HFF-Myc (cell line): ENCODE measurements around the gene TAF1B.
"Not testable (repeated sequence)": the region's sequence is repeated elsewhere in the genome, so short reads cannot be mapped to it uniquely, and the experiment has no call there.

Experiments used
- DNase-seq: peaks from one replicate; pipeline ENCODE4 v3.0.0-alpha.2; 2011; ENCODE audit warnings: low read depth; ENCODE audit errors: extremely low read depth
- H3K4me3 ChIP-seq: replicated peaks from 2 replicates; pipeline ENCODE4 v1.5.1; 2011; ENCODE audit warnings: low read depth, mild to moderate bottlenecking, control low read depth, low read length
- TF ChIP-seq, protein P1 (sequence below): IDR thresholded peaks from 2 replicates; pipeline ENCODE4 v1.5.1; 2012; ENCODE audit warnings: mild to moderate bottlenecking, low read depth, low read length, control low read depth; ENCODE audit errors: missing control alignments

TAF1B gene

DNA sequence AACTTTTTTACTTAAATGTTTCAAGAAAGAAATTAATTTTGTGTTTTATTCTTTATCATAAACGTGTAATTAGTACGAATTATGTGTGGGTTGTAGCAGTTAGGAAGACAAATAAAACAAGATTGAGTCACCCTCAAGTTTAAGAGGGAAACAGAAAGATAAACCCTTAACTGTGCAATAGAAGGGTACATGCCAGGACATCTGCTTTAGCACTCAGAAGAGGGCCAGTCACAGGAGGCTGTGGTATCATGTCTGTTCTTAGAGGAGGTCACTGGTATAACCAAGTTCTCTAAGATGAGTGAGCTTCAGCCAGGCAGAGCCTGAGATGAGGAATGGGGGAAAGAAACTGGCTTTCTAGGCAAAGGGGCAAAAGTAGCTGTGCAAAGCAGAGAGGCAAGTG, 65.8 kb downstream of the TAF1B start:
- no peak for DNase-seq
- no peak overlapping the region for H3K4me3 ChIP-seq

DNA sequence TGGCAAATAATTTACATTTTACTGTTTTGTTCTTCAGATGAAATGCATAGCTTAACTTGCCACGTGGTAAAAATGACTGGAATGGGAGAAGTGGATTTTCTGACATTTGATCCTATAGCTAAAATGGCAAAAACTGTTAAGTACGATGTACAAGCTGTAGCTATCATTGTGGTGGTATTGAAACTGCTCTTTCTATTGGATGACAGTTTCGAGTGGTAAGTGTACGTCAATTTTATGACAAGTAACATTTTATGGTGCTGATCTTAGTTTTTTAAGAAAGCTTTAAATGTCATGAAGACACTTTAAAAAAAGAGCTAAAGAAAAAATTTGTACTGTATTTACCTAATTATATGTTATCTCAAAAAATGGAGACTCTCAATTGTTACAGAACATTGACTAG, 67.4 kb downstream of the TAF1B start:
- TF ChIP-seq, protein P1, sequence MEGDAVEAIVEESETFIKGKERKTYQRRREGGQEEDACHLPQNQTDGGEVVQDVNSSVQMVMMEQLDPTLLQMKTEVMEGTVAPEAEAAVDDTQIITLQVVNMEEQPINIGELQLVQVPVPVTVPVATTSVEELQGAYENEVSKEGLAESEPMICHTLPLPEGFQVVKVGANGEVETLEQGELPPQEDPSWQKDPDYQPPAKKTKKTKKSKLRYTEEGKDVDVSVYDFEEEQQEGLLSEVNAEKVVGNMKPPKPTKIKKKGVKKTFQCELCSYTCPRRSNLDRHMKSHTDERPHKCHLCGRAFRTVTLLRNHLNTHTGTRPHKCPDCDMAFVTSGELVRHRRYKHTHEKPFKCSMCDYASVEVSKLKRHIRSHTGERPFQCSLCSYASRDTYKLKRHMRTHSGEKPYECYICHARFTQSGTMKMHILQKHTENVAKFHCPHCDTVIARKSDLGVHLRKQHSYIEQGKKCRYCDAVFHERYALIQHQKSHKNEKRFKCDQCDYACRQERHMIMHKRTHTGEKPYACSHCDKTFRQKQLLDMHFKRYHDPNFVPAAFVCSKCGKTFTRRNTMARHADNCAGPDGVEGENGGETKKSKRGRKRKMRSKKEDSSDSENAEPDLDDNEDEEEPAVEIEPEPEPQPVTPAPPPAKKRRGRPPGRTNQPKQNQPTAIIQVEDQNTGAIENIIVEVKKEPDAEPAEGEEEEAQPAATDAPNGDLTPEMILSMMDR = no peak
- DNase-seq = no peak
- no peak overlapping the region for H3K4me3 ChIP-seq

More for the DNA sequence above, 65.8 kb downstream of the TAF1B start:
- TF ChIP-seq, protein P1 = no peak

DNA sequence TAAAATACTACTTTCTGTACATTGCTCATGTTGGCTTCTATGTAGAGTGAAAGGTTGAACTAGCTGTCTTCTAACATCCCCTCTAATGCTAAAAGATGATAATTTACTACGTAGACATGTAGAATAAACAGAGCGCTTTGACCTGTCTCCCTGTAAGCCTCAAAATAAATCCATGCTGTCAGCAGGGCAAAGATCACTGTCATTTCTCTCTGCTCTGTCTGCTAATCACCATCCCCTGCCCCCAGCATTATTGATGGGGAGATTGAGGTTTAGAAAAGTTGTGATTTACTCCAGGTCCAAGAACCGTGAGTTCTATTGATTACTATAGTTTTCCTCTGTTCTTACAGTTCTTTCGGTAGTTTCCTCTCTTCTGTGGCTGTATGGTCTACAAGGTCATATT, 69.2 kb downstream of the TAF1B start:
- TF ChIP-seq, protein P1 = no peak
- no peak overlapping the region for H3K4me3 ChIP-seq
- no peak for DNase-seq

DNA sequence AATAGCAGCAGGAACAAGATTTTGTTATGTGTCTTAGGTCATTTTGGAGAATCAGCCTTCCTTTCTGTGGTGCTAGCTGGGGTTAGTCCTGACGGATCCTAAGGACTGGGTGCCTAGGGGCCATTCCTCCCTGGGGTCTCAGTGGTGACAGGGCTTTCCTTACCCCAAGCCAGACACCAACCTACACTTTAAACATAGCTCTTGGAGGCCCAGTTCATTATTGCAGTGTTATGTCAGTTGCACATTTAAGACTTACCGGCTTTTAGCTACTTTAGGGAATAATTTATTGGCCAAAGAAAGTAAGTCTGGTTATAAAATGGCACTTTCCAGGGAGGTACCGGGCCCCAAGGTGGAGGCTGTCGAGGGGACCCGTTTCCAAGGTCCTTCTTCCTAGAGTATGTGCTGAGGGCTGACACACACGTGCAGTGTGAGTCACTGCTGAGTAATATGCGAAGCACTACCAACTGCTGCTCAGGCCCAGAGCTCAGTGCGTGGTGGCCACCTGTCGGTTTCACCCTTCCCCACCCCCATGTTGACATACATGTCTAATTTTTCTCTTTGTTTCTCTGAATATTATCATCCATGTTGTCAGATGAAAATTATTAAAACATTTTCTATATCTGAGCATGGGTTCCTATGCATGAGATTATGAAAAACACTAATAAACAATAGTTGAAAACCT, 71.3 kb downstream of the TAF1B start:
- peak; percentile 79 for DNase-seq
- TF ChIP-seq, protein P1 = no peak
- no peak overlapping the region for H3K4me3 ChIP-seq

DNA sequence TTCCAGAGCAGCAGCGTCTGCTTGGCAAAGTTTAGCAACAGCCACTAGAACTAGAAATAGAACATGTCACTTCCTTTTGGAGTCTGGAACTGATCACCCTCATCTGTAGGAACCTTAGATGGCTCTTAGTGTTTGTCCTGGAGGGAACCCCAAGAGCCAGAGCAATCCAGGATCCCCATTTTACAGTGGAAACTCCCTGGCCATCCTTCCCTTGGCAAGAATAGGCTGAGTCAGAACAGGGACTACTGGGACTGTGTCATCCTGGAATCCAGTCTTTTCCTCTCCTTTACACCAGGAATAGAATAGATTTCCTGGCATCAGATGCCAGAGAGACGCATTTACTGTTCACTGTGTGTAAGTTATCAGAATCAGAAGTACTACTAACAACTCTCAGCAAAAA, 75.0 kb downstream of the TAF1B start:
- TF ChIP-seq, protein P1 = no peak
- no peak for DNase-seq

DNA sequence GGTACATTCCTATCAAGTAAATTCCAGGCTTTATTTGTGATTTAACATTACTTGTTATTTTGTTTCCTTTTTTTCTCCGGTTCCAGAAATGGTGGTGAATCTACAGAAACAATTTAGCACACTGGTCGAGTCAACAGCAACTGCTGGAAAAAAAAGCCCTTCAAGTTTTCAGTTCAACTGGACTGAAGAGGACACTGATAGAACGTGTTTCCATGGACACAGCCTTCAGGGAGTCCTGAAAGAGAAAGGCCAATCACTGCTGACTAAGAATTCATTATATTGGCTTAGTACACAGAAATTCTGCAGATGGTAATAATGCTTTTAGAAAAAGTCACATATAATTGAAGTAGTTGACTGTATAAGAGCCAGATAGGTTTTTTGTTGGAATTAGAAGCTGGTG, 76.2 kb downstream of the TAF1B start:
- TF ChIP-seq, protein P1 = no peak
- H3K4me3 ChIP-seq = no peak overlapping the region
- DNase-seq = no peak

More for the DNA sequence above, 75.0 kb downstream of the TAF1B start:
- no peak overlapping the region for H3K4me3 ChIP-seq

DNA sequence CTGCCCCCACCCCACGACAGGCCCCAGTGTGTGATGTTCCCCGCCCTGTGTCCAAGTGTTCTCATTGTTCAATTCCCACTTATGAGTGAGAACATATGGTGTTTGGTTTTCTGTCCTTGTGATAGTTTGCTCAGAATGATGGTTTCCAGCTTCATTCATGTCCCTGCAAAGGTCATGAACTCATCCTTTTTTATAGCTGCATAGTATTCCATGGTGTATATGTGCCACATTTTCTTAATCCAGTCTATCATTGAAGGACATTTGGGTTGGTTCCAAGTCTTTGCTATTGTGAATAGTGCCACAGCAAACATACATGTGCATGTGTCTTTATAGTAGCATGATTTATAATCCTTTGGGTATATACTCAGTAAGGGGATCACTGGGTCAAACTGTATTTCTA, 83.7 kb downstream of the TAF1B start:
- not testable (repeated sequence) for DNase-seq, H3K4me3 ChIP-seq
